HL-60 (cell line): ENCODE measurements around the gene POLR2H.

Source experiments
- CTCF ChIP-seq: IDR thresholded peaks from one replicate; pipeline ENCODE4 v1.5.1; 2011; ENCODE audit warnings: low read length, control low read depth, inconsistent platforms; ENCODE audit not compliant: insufficient read depth
- POLR2AphosphoS5 ChIP-seq: IDR thresholded peaks from 2 replicates; pipeline ENCODE4 v1.6.1; 2012; ENCODE audit warnings: low read depth
- REST ChIP-seq: IDR thresholded peaks from 2 replicates; pipeline ENCODE4 v1.6.1; 2012; ENCODE audit warnings: low read depth; ENCODE audit not compliant: insufficient replicate concordance

- TF ChIP-seq CTCF (no peak), REST (no peak), POLR2AphosphoS5 (no peak)
Observed at GRCh38 chr3:184409331-184409926, 47.9 kb downstream of the POLR2H start.
